Stimulated activated naive B cell treated with anti-CD40 and anti-IgM and Interleukin-4, amounts not matched to agents 10 μg/mL and 1 μg/mL and 100 μg/mL, for 72 hours (primary cell): ENCODE results near the gene GZMM.

ENCODE experiments used
- ATAC-seq, 2 donors: fragments of 150-1000 bp; cut with Tn5 transposase; replicated peaks; 2 replicates each; pipeline ENCODE4 v1.10.0; 2021; ENCODE audit warnings: moderate library complexity in 1 of 2
- DNase-seq: peaks from one replicate; pipeline ENCODE4 v3.0.0; 2021
- H3K27ac Mint-ChIP-seq: one replicate; pipeline ENCODE4 v1.8.0; 2022; ENCODE audit warnings: mild to moderate bottlenecking, mixed read lengths
- H3K27me3 Mint-ChIP-seq, 2 donors: one replicate each; pipeline ENCODE4 v1.8.0; 2022; ENCODE audit warnings: mixed read lengths in 2 of 2
- H3K36me3 Mint-ChIP-seq, 2 donors: one replicate each; pipeline ENCODE4 v1.8.0; 2022; ENCODE audit warnings: mixed read lengths in 2 of 2, mild to moderate bottlenecking in 1 of 2
- H3K4me1 Mint-ChIP-seq, 2 donors: one replicate each; pipeline ENCODE4 v1.8.0; 2022; ENCODE audit warnings: mixed read lengths in 2 of 2, mild to moderate bottlenecking in 1 of 2
- H3K4me3 Mint-ChIP-seq, 2 donors: one replicate each; pipeline ENCODE4 v1.8.0; 2022; ENCODE audit warnings: mild to moderate bottlenecking in 2 of 2, mixed read lengths in 2 of 2, moderate library complexity in 1 of 2
- H3K9me3 Mint-ChIP-seq, 2 donors: one replicate each; pipeline ENCODE4 v1.8.0; 2022; ENCODE audit warnings: mixed read lengths in 2 of 2, mild to moderate bottlenecking in 1 of 2

GZMM gene

GRCh38 chr19:535017-535835, 8.6 kb upstream of the GZMM start:
- ATAC-seq (no peak), DNase-seq (no peak)
- Mint-ChIP-seq H3K27me3 (no peaks in the 10 kb centered on the region), H3K36me3 (peaks cover 21 to 22% of the 10 kb centered on the region in 2 donors), H3K4me1 (peaks cover 14 to 28% of the 10 kb centered on the region in 2 donors), H3K4me3 (peak overlapping the region; percentile 46 to 56), H3K27ac (peak overlapping the region; percentile 37), H3K9me3 (no peaks in the 10 kb centered on the region)

- no peak overlapping the region for H3K4me3 Mint-ChIP-seq
- H3K27me3 Mint-ChIP-seq: no peaks in the 10 kb centered on the region
- DNase-seq: no peak
- no peak overlapping the region for H3K27ac Mint-ChIP-seq
- peaks cover 14 to 23% of the 10 kb centered on the region in 2 donors for H3K4me1 Mint-ChIP-seq
- no peaks in the 10 kb centered on the region for H3K9me3 Mint-ChIP-seq
- ATAC-seq: no peak
- peaks cover 21 to 22% of the 10 kb centered on the region in 2 donors for H3K36me3 Mint-ChIP-seq
Observed at GRCh38 chr19:536031-536880, 7.6 kb upstream of the GZMM start.

DNA sequence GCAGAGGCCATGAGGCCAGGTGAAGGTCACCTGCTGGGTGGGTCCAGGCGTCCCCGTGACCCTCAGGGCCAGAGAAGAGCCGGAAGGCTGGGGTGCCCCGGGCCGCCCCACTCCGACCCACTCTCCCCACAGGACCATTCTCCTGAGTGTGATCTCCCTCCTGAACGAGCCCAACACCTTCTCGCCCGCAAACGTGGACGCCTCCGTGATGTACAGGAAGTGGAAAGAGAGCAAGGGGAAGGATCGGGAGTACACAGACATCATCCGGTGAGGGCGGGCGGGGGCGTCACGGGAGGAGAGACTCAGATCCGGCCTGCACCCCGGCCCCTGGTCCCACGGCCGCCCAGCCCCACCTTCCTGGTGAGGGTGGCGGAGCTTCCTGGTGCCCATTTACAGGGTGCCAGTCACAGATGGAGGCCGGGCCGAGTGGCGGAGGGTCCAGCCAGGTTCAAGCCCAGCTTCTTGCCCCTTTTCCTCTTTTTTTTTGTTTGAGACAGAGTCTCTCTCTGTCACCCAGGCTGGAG, 6.9 kb upstream of the GZMM start:
- no peak for DNase-seq
- peaks cover 21 to 24% of the 10 kb centered on the region in 2 donors for H3K36me3 Mint-ChIP-seq
- no peaks in the 10 kb centered on the region for H3K27me3 Mint-ChIP-seq
- ATAC-seq: no peak
- H3K9me3 Mint-ChIP-seq: no peaks in the 10 kb centered on the region
- H3K4me1 Mint-ChIP-seq: peaks cover 14 to 23% of the 10 kb centered on the region in 2 donors
- no peak overlapping the region for H3K27ac Mint-ChIP-seq
- no peak overlapping the region for H3K4me3 Mint-ChIP-seq

- no peaks in the 10 kb centered on the region for H3K9me3 Mint-ChIP-seq
- DNase-seq (no peak), ATAC-seq (no peak)
- peaks cover 9 to 20% of the 10 kb centered on the region in 2 donors for H3K4me1 Mint-ChIP-seq
- H3K27me3 Mint-ChIP-seq: no peaks in the 10 kb centered on the region
- no peak overlapping the region for H3K27ac Mint-ChIP-seq
- no peak overlapping the region for H3K4me3 Mint-ChIP-seq
- H3K36me3 Mint-ChIP-seq: peaks cover 24 to 29% of the 10 kb centered on the region in 2 donors
Observed at GRCh38 chr19:538641-539428, 5.0 kb upstream of the GZMM start.

DNA sequence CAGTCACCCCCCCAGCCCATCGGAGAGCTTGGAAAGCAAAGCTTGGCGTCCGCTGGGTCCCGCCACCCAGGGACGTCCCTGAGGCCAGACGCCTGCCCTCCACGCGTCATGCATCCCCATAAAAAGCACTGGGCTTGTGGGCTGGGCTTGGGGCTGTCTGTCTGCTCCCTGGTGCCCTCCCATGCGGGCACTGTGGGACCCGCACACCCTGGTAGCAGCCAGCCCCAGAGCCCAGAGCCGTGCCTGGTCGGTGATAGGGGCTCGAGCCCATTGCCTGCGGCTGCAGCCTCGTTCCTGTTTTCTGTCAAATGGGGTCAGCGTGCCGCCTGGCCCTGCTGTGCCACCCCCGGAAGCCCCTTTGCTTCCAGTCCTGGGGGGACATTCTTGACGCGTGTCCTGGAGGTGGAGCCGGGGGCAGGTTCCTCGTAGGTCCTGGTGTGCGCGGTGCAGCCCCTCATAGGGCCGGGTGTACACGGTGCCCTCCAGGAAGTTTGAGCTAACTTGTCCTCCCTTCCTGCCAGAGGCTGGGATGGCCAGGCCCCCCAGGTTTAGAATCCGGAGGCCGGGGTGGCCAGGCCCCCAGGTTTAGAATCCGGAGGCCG, 4.3 kb upstream of the GZMM start:
- peaks cover 24 to 29% of the 10 kb centered on the region in 2 donors for H3K36me3 Mint-ChIP-seq
- ATAC-seq: no peak
- H3K4me1 Mint-ChIP-seq: peaks cover 7 to 18% of the 10 kb centered on the region in 2 donors
- H3K9me3 Mint-ChIP-seq: no peaks in the 10 kb centered on the region
- H3K4me3 Mint-ChIP-seq: no peak overlapping the region
- DNase-seq: no peak
- no peak overlapping the region for H3K27ac Mint-ChIP-seq
- H3K27me3 Mint-ChIP-seq: no peaks in the 10 kb centered on the region

GRCh38 chr19:540867-541637, 2.8 kb upstream of the GZMM start:
- no peak overlapping the region for H3K4me3 Mint-ChIP-seq
- peaks cover 20 to 25% of the 10 kb centered on the region in 2 donors for H3K36me3 Mint-ChIP-seq
- peaks cover 0 to 5% of the 10 kb centered on the region in 2 donors for H3K27me3 Mint-ChIP-seq
- peaks cover 3 to 12% of the 10 kb centered on the region in 2 donors for H3K4me1 Mint-ChIP-seq
- no peak overlapping the region for H3K27ac Mint-ChIP-seq
- ATAC-seq (no peak), DNase-seq (no peak)
- no peaks in the 10 kb centered on the region for H3K9me3 Mint-ChIP-seq

- no peak overlapping the region for H3K27ac Mint-ChIP-seq
Observed at GRCh38 chr19:541699-542098, 2.2 kb upstream of the GZMM start.

DNA sequence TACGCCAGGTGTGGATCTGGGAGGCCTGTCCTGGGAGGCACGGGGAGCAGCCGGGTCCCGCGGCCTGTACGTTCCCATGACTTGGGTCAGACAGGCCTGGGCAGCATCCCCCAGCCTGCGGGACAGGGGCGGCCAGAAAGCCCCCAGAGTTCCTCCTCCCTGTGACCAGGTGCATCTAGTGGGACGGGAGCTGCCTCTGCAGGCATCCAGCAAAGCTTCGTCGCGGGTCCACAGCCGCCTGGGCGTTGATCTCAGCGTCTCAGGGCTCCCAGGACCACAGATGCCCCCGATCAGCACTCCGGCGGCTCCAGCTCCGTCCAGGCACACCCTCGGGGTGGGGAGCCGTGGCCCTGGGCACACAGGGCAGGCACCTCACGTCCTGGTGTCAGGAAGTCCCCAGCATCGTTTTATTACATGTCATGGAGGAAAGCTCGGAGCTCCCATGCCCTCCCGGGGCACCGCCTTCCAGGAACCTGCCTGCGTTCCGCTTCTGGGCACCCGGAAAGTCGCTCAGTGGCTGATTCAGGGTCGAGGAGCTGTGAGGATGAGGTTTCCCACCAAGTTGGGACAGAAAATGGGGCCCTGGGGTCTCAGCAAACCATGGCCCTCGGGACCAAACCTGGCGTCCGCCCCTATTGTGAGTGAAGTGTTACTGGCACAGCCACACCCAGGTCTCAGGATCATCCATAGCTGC, 1.5 kb upstream of the GZMM start:
- Mint-ChIP-seq H3K27ac (no peak overlapping the region), H3K9me3 (no peaks in the 10 kb centered on the region)
- no peak for ATAC-seq

More at GRCh38 chr19:541699-542098, 2.2 kb upstream of the GZMM start:
- no peaks in the 10 kb centered on the region for H3K9me3 Mint-ChIP-seq
- no peak for DNase-seq
- H3K36me3 Mint-ChIP-seq: peaks cover 20 to 24% of the 10 kb centered on the region in 2 donors
- peaks cover 0 to 5% of the 10 kb centered on the region in 2 donors for H3K27me3 Mint-ChIP-seq
- peaks cover 3 to 12% of the 10 kb centered on the region in 2 donors for H3K4me1 Mint-ChIP-seq
- ATAC-seq: no peak
- H3K4me3 Mint-ChIP-seq: no peak overlapping the region

GRCh38 chr19:547117-547516, 3.3 kb downstream of the GZMM start:
- Mint-ChIP-seq H3K36me3 (peaks cover 3% of the 10 kb centered on the region in 2 donors), H3K27ac (no peak overlapping the region), H3K4me1 (peaks cover 2 to 12% of the 10 kb centered on the region in 2 donors), H3K9me3 (no peaks in the 10 kb centered on the region), H3K4me3 (no peak overlapping the region), H3K27me3 (peaks cover 18 to 19% of the 10 kb centered on the region in 2 donors)
- DNase-seq (no peak), ATAC-seq (no peak)

More for the DNA sequence above, 1.5 kb upstream of the GZMM start:
- Mint-ChIP-seq H3K4me1 (peaks cover 3 to 12% of the 10 kb centered on the region in 2 donors), H3K36me3 (peaks cover 20 to 24% of the 10 kb centered on the region in 2 donors), H3K27me3 (peaks cover 0 to 5% of the 10 kb centered on the region in 2 donors), H3K4me3 (no peak overlapping the region)
- DNase-seq: no peak

GRCh38 chr19:547836-548720, 4.2 kb downstream of the GZMM start:
- Mint-ChIP-seq H3K27me3 (peaks cover 22 to 24% of the 10 kb centered on the region in 2 donors), H3K36me3 (peaks cover 3% of the 10 kb centered on the region in 2 donors), H3K9me3 (no peaks in the 10 kb centered on the region), H3K27ac (no peak overlapping the region), H3K4me3 (no peak overlapping the region), H3K4me1 (peaks cover 2 to 11% of the 10 kb centered on the region in 2 donors)
- no peak for ATAC-seq
- DNase-seq: no peak

DNA sequence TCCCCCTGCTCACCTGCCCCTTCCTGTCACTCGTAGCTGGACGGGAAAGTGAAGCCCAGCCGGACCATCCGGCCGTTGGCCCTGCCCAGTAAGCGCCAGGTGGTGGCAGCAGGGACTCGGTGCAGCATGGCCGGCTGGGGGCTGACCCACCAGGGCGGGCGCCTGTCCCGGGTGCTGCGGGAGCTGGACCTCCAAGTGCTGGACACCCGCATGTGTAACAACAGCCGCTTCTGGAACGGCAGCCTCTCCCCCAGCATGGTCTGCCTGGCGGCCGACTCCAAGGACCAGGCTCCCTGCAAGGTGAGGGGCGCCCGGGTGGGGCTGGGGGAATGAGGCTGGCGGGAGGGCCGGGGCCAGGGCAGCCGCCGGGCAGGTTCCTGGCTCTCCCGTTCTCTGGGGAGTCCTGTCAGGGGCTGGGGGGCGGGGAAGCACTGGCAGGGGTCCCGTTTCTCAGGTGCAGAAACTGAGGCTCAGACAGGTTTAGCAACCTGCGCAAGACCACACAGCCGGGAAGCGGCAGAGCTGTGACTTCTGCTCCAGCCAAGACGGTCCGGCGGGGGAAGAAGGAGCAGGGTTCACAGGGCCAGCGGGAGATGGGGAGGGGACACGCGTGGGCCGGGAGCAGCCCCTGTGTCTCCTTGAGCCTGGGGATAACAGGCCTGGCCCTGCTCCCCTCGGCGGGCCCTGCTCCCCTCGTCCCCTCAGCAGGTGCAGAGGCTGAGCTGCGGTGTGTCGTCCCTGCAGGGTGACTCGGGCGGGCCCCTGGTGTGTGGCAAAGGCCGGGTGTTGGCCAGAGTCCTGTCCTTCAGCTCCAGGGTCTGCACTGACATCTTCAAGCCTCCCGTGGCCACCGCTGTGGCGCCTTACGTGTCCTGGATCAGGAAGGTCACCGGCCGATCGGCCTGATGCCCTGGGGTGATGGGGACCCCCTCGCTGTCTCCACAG, 5.3 kb downstream of the GZMM start:
- H3K27ac Mint-ChIP-seq: no peak overlapping the region
- ATAC-seq: no peak

More for the DNA sequence above, 5.3 kb downstream of the GZMM start:
- Mint-ChIP-seq H3K36me3 (no peaks in the 10 kb centered on the region), H3K27me3 (peaks cover 22 to 24% of the 10 kb centered on the region in 2 donors), H3K4me3 (no peak overlapping the region), H3K9me3 (no peaks in the 10 kb centered on the region), H3K4me1 (peaks cover 0 to under 1% of the 10 kb centered on the region in 2 donors)
- DNase-seq: no peak
